Left lung (tissue), 10 donors: ENCODE measurements around the gene GALC. TPM values are rescaled to one million over a fixed set of nuclear protein-coding genes. Genes with fewer than 3 reads are reported as not detected.

Experiments used
- ATAC-seq: fragments of 200-7000 bp; cut with Tn5 transposase; one replicate; pipeline ENCODE4 v1.9.1; 2020; ENCODE audit warnings: moderate library complexity
- DNase-seq, 4 donors: peaks; one replicate each; pipeline ENCODE4 v3.0.0-alpha.2; 2013 to 2020
- H3K27ac ChIP-seq, 2 donors: fragments of 200-600 bp; sonication (generic) in 1 of 2; one replicate each; pipeline versions ENCODE4 v1.5.0 to v1.8.0; 2020 to 2021
- H3K27me3 ChIP-seq, 2 donors: fragments of 200-600 bp; sonication (generic) in 1 of 2; one replicate each; pipeline versions ENCODE4 v1.5.0 to v1.8.0; 2020 to 2021
- H3K36me3 ChIP-seq, 2 donors: fragments of 200-600 bp; sonication (generic) in 1 of 2; one replicate each; pipeline versions ENCODE4 v1.5.0 to v1.8.0; 2020 to 2021
- H3K4me1 ChIP-seq, 2 donors: fragments of 200-600 bp; one replicate each; pipeline ENCODE4 v1.8.0; 2021
- H3K4me3 ChIP-seq, 2 donors: fragments of 200-600 bp; sonication (generic) in 1 of 2; one replicate each; pipeline versions ENCODE4 v1.5.0 to v1.8.0; 2020 to 2021; ENCODE audit warnings: mild to moderate bottlenecking in 1 of 2
- H3K9me3 ChIP-seq, 2 donors: fragments of 200-600 bp; sonication (generic) in 1 of 2; one replicate each; pipeline versions ENCODE4 v1.5.0 to v1.8.0; 2020 to 2021
- intact Hi-C, 2 donors: fragments of 100-400 bp; cut with DNase I; formaldehyde crosslinking; loops; one replicate each; pipeline versions ENCODE4 v1.11.2 to v1.14.2; 2022
- polyA plus RNA-seq, 6 donors: library from polyadenylated mRNA; unstranded; fragments of 120-200 nt; gene quantifications; one replicate each; pipeline ENCODE4 v1.2.1, GENCODE V29; 2013; ENCODE audit not compliant: insufficient read length in 6 of 6
- total RNA-seq, 2 donors: library from RNA; stranded (reverse); fragmentation: NEBNext Ultra II Directional; extraction: Animal tissue kit (Norgen Biotek cat#: 25700); gene quantifications; one replicate each; pipeline ENCODE4 v1.2.1, GENCODE V29; 2021
- TF ChIP-seq, protein P1 (sequence below), 2 donors: fragments of 200-600 bp; sonication (generic) in 1 of 2; IDR thresholded peaks; one replicate each; pipeline versions ENCODE4 v1.5.0 to v1.8.0; 2021; ENCODE audit warnings: antibody characterized with exemption in 2 of 2
- donor health status: DM: no; HTN: yes; CAD: no.
- donor health status: DM: no; HTN: no; CAD: no.

The GALC gene
- total and polyA plus RNA-seq, 8 donors, result 29.3 to 48.3 (median 33.2) TPM

GRCh38 chr14:87996291-87996592, 3.3 kb upstream of the GALC start:
- intact Hi-C loops, result no loop called here
- Histone ChIP-seq H3K4me3 (no peak overlapping the region), H3K36me3 (no peaks in the 10 kb centered on the region), H3K27ac (peak overlapping the region in 1 of 2 donors; percentile 97), H3K4me1 (peaks cover 10 to 53% of the 10 kb centered on the region in 2 donors), H3K27me3 (no peaks in the 10 kb centered on the region), H3K9me3 (no peaks in the 10 kb centered on the region)
- DNase-seq, result no peak
- TF ChIP-seq, protein P1, sequence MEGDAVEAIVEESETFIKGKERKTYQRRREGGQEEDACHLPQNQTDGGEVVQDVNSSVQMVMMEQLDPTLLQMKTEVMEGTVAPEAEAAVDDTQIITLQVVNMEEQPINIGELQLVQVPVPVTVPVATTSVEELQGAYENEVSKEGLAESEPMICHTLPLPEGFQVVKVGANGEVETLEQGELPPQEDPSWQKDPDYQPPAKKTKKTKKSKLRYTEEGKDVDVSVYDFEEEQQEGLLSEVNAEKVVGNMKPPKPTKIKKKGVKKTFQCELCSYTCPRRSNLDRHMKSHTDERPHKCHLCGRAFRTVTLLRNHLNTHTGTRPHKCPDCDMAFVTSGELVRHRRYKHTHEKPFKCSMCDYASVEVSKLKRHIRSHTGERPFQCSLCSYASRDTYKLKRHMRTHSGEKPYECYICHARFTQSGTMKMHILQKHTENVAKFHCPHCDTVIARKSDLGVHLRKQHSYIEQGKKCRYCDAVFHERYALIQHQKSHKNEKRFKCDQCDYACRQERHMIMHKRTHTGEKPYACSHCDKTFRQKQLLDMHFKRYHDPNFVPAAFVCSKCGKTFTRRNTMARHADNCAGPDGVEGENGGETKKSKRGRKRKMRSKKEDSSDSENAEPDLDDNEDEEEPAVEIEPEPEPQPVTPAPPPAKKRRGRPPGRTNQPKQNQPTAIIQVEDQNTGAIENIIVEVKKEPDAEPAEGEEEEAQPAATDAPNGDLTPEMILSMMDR (IDR thresholded peaks at IDR 0.05), result no peak
- ATAC-seq, result no peak

DNA sequence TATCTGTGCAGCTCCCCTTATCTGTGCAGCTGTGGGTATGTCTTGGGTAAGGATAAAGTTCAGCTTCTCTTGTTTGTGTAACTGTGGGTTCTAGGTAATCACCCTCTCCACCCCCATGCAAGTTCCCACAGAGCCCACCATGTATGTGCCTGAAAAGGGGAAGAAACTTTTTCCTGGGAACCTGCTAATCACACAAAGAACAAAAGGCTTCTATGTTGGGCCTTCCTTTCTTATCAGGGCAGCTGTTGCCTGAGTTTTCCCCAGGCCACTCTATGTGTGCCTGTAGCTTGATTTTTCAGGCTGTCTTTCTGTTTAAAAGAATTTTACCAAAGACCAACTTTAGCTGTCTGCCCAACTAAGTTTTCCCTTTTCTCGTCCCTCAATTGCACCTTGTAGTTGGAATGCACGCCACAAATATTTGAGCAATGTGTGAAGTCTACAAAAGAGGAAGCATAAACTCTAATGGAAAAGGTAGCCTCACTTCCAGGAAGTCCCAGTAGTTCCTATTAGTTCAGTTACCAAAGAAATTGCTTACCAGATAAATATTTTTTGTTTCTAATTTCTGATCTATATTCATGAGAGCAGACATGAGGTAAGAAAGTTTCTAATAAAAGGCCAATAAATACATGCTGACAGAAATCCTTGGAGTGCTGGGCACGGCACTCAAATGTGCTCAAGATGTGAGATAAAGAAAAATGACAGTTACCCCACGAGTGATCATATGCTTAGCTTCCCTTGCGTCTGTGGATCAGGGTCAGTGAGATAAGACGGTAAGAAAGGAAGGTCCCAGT, 2.7 kb upstream of the GALC start:
- Histone ChIP-seq H3K27ac (peak overlapping the region; percentile 28 to 97), H3K36me3 (no peaks in the 10 kb centered on the region), H3K9me3 (no peaks in the 10 kb centered on the region), H3K4me3 (no peak overlapping the region), H3K27me3 (no peaks in the 10 kb centered on the region), H3K4me1 (peaks cover 10 to 57% of the 10 kb centered on the region in 2 donors)
- TF ChIP-seq, protein P1 (IDR thresholded peaks at IDR 0.05), result no peak
- DNase-seq (no peak), ATAC-seq (no peak)
- intact Hi-C loops, result no loop called here

DNA sequence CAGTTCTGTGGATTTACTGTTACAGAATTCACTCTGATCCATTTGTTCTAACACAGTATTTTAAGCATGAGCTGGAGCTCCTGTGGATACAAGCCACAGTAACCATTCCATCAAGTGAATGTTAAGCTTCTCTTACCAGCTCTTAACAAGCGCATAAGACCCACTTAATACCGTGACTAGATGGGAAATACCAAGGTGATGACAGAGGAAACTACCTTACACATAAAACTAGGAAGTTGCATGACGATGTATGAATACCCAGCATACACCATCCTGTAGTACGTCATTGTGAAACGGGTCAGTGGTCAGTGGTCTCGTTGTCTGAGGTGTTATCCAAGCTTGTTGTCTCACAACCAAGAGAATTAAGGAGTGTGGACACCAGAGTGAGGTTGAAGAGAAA, 2.0 kb upstream of the GALC start:
- peak; percentile 2 for ATAC-seq
- intact Hi-C loops, result no loop called here

DNA sequence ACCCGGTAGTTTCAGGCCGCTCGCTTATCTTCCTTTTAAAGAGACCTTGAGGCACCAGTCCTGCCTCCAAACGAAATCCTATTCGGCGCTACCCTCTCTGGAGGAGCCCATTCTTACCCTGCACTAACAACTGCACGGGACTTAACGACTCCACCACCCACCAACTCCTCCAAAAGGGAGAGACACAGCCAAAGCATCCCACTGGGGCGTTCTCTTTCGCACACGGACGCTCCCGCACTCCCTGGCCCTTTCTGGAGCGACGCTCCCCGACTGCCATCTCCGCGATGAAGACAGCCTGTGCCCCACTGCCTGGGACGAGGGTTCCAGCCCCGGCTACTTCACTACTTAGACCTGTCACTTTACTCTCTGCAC, 650 bp downstream of the GALC start:
- TF ChIP-seq, protein P1 (IDR thresholded peaks at IDR 0.05), result no peak
- Histone ChIP-seq H3K27ac (peak overlapping the region; percentile 94 to 97), H3K9me3 (no peaks in the 10 kb centered on the region), H3K27me3 (no peaks in the 10 kb centered on the region), H3K36me3 (no peaks in the 10 kb centered on the region), H3K4me3 (peak overlapping the region; percentile 54 to 57), H3K4me1 (peaks cover 10 to 54% of the 10 kb centered on the region in 2 donors)
- DNase-seq, result peak in 2 of 4 donors; percentile 39 to 40
- intact Hi-C loops, result no loop called here
- ATAC-seq, result peak; percentile 36

More for the DNA sequence above, 2.0 kb upstream of the GALC start:
- peak overlapping the region in 1 of 2 donors; percentile 97 for H3K27ac ChIP-seq
- H3K27me3 ChIP-seq, result no peaks in the 10 kb centered on the region
- DNase-seq, result no peak
- H3K4me1 ChIP-seq, result peaks cover 10 to 64% of the 10 kb centered on the region in 2 donors
- TF ChIP-seq, protein P1 (IDR thresholded peaks at IDR 0.05), result no peak
- no peak overlapping the region for H3K4me3 ChIP-seq
- H3K36me3 ChIP-seq, result no peaks in the 10 kb centered on the region
- H3K9me3 ChIP-seq, result no peaks in the 10 kb centered on the region

- peak overlapping the region in 1 of 2 donors; percentile 97 for H3K27ac ChIP-seq
- peaks cover 10 to 45% of the 10 kb centered on the region in 2 donors for H3K4me1 ChIP-seq
- H3K4me3 ChIP-seq, result no peak overlapping the region
- intact Hi-C loops, result no loop called here
- H3K27me3 ChIP-seq, result no peaks in the 10 kb centered on the region
- TF ChIP-seq, protein P1 (IDR thresholded peaks at IDR 0.05), result no peak
- no peaks in the 10 kb centered on the region for H3K9me3 ChIP-seq
- H3K36me3 ChIP-seq, result peaks cover 0 to 7% of the 10 kb centered on the region in 2 donors
- no peak for ATAC-seq
- no peak for DNase-seq
Observed at GRCh38 chr14:87990682-87991081, 2.3 kb downstream of the GALC start.
